HCT116 (cell line): Measurements from ENCODE around the gene ELAVL2. TPM values are rescaled to one million over a fixed set of nuclear protein-coding genes. Genes with fewer than 3 reads are reported as not detected.
"Not testable (repeated sequence)": the region's sequence is repeated elsewhere in the genome, so short reads cannot be mapped to it uniquely, and the experiment has no call there.

Experiments
- ATAC-seq: fragments of 200-7000 bp; cut with Tn5 transposase; 2 replicates; pipeline ENCODE4 v1.9.1; 2020; ENCODE audit warnings: mild to moderate bottlenecking, moderate library complexity
- BruUV-seq: library from RNA; stranded (reverse); fragments of 400-500 nt; replicated peaks from 2 replicates; lab custom pipeline; 2021; lab: Mats Ljungman, UMichigan
- CTCF ChIA-PET: fragments of 300-600 bp; sonication (Branson Sonifier 250); formaldehyde crosslinking; loops from one replicate; lab custom pipeline; 2021; ENCODE audit warnings: antibody characterized with exemption; lab: Charles Lee
- POLR2A ChIA-PET: fragments of 300-600, 350-600 bp; sonication (Branson Sonifier 250); formaldehyde crosslinking; loops from one replicate; lab custom pipeline; 2021; ENCODE audit warnings: antibody characterized with exemption; lab: Charles Lee
- RAD21 ChIA-PET, 2 experiments: fragments of 300-600 bp; sonication (Branson Sonifier 250); formaldehyde crosslinking; loops; one replicate each; lab custom pipeline; 2023; ENCODE audit warnings: low total read pairs in 2 of 2; ENCODE audit not compliant: uncharacterized antibody in 2 of 2, unreplicated experiment in 2 of 2, low non-redundant PET in 1 of 2; lab: Charles Lee
- DNase-seq: peaks from one replicate; pipeline ENCODE4 v3.0.0-alpha.2; 2010; ENCODE audit warnings: low read depth, low spot score
- H2AFZ ChIP-seq: fragments of 200-600 bp; shearing (Covaris generic), sonication (generic); 2 replicates; pipeline ENCODE4 v1.6.1; 2017; ENCODE audit warnings: low read depth, mixed run types, mixed read lengths, antibody characterized with exemption, low read length; ENCODE audit not compliant: poor library complexity, severe bottlenecking
- H3K27ac ChIP-seq: 2 replicates; pipeline ENCODE4 v1.5.1; 2012; ENCODE audit warnings: low read depth, low read length
- H3K27me3 ChIP-seq: fragments of 200-600 bp; sonication (generic); 2 replicates; pipeline ENCODE4 v1.6.1; 2016; ENCODE audit warnings: mixed run types, low read length, mixed read lengths; ENCODE audit not compliant: insufficient read depth
- H3K36me3 ChIP-seq, 2 experiments: fragments of 200-500 bp in 1 of 2; fragments of 200-600 bp in 1 of 2; sonication (Bioruptor generic) in 1 of 2; sonication (generic) in 1 of 2; 2 replicates each; pipeline versions ENCODE4 v1.5.1 to v1.6.1; 2014 to 2016; ENCODE audit warnings: low read length in 2 of 2, inconsistent platforms in 1 of 2, mixed read lengths in 1 of 2, mixed run types in 1 of 2; ENCODE audit not compliant: insufficient read depth in 2 of 2, control insufficient read depth in 1 of 2
- H3K4me1 ChIP-seq, 2 experiments: fragments of 200-600 bp in 1 of 2; sonication (generic) in 1 of 2; 2 replicates each; pipeline versions ENCODE4 v1.5.1 to v1.6.1; 2012 to 2017; ENCODE audit warnings: low read length in 2 of 2, inconsistent platforms in 1 of 2, mild to moderate bottlenecking in 1 of 2, mixed read lengths in 1 of 2, mixed run types in 1 of 2, moderate library complexity in 1 of 2; ENCODE audit not compliant: insufficient read depth in 2 of 2, control insufficient read depth in 1 of 2
- H3K4me2 ChIP-seq: fragments of 200-600 bp; sonication (generic); 2 replicates; pipeline ENCODE4 v1.6.1; 2017; ENCODE audit warnings: mixed run types, low read length, mixed read lengths
- H3K4me3 ChIP-seq, 2 experiments: fragments of 200-600 bp in 1 of 2; sonication (generic) in 1 of 2; replicated peaks in 1 of 2; 2 replicates each; pipeline ENCODE4 v1.5.1; 2011 to 2016; ENCODE audit warnings: low read length in 2 of 2, control low read depth in 1 of 2, low read depth in 1 of 2, mild to moderate bottlenecking in 1 of 2, mixed read lengths in 1 of 2, mixed run types in 1 of 2
- H3K79me2 ChIP-seq: fragments of 200-600 bp; sonication (generic); 2 replicates; pipeline ENCODE4 v1.6.1; 2017; ENCODE audit warnings: mild to moderate bottlenecking, mixed run types, low read length, moderate library complexity, mixed read lengths; ENCODE audit not compliant: insufficient read depth
- H3K9ac ChIP-seq: fragments of 200-600 bp; sonication (generic); 2 replicates; pipeline ENCODE4 v1.6.1; 2016; ENCODE audit warnings: low read length, mixed read lengths
- H3K9me2 ChIP-seq: fragments of 200-600 bp; sonication (generic), shearing (Covaris generic); 2 replicates; pipeline ENCODE4 v1.6.1; 2017; ENCODE audit warnings: mixed run types, mild to moderate bottlenecking, moderate library complexity; ENCODE audit not compliant: insufficient read depth
- H3K9me3 ChIP-seq, 2 experiments: fragments of 200-500 bp in 1 of 2; fragments of 200-600 bp in 1 of 2; sonication (Bioruptor generic) in 1 of 2; sonication (generic) in 1 of 2; 2 replicates each; pipeline ENCODE4 v1.6.1; 2014 to 2017; ENCODE audit warnings: low read length in 2 of 2, mixed read lengths in 2 of 2, inconsistent platforms in 1 of 2, low read depth in 1 of 2, mild to moderate bottlenecking in 1 of 2, mixed run types in 1 of 2, moderate library complexity in 1 of 2; ENCODE audit not compliant: control insufficient read depth in 1 of 2, insufficient read depth in 1 of 2
- H4K20me1 ChIP-seq: fragments of 200-600 bp; sonication (generic), shearing (Covaris generic); 2 replicates; pipeline ENCODE4 v1.6.1; 2017; ENCODE audit warnings: mixed run types, mild to moderate bottlenecking, moderate library complexity; ENCODE audit not compliant: insufficient read depth
- CBX3 ChIP-seq: IDR thresholded peaks from 2 replicates; pipeline ENCODE4 v1.6.1; 2012; ENCODE audit warnings: low read depth
- EZH2 ChIP-seq: fragments of 200-600 bp; sonication (generic); IDR thresholded peaks from 2 replicates; pipeline ENCODE4 v1.6.1; 2017; ENCODE audit warnings: antibody characterized with exemption, mixed run types
- SP1 ChIP-seq: IDR thresholded peaks from 2 replicates; pipeline ENCODE4 v1.6.1; 2012; ENCODE audit warnings: low read depth
- YY1 ChIP-seq: IDR thresholded peaks from 2 replicates; pipeline ENCODE4 v1.6.1; 2011; ENCODE audit warnings: low read length, low read depth, moderate library complexity, mild to moderate bottlenecking; ENCODE audit not compliant: insufficient replicate concordance; ENCODE audit errors: extremely low read depth
- ZFX ChIP-seq: fragments of 450-650 bp; IDR thresholded peaks from 2 replicates; pipeline ENCODE4 v1.6.1; 2017
- intact Hi-C: fragments of 100-400 bp; cut with micrococcal nuclease; formaldehyde crosslinking; loops from 2 replicates; pipeline ENCODE4 v1.10.0; 2022
- total RNA-seq: library from RNA; stranded (reverse); gene quantifications from one replicate; pipeline ENCODE4 v1.2.1, GENCODE V29; 2021; ENCODE audit not compliant: unreplicated experiment
- TF ChIP-seq, protein P1 (sequence below): IDR thresholded peaks from 2 replicates; pipeline ENCODE4 v1.6.1; 2012; ENCODE audit warnings: low read depth

Gene ELAVL2
- total RNA-seq, 1 experiment from 2014 or later = not detected

- no peak for TF ChIP-seq ZFX
- TF ChIP-seq, all 23 proteins: peak for 0
These were observed 100.6 kb downstream of the ELAVL2 start (continued) for GRCh38 chr9:23725279-23725946.

DNA sequence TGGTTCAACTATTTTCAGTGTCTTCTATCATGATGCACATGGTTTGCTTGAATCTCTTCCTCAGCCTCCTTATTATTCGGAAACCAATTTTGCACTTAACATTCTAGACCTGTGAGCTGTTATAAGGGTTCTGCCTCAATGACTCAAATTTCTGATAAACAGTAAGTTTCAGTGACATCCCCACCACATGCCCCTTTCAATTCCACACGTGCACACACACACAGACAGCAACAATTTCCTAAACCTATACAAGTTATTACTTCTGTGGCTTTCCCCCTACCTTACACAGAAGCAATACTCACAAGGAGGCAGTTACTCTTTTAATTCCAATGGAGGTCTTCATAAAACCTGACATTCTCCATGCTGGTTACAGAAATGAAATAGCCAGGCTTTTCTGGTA is 102.4 kb downstream of the ELAVL2 start:
- TF ChIP-seq CBX3 = no peak
- TF ChIP-seq, protein P1, sequence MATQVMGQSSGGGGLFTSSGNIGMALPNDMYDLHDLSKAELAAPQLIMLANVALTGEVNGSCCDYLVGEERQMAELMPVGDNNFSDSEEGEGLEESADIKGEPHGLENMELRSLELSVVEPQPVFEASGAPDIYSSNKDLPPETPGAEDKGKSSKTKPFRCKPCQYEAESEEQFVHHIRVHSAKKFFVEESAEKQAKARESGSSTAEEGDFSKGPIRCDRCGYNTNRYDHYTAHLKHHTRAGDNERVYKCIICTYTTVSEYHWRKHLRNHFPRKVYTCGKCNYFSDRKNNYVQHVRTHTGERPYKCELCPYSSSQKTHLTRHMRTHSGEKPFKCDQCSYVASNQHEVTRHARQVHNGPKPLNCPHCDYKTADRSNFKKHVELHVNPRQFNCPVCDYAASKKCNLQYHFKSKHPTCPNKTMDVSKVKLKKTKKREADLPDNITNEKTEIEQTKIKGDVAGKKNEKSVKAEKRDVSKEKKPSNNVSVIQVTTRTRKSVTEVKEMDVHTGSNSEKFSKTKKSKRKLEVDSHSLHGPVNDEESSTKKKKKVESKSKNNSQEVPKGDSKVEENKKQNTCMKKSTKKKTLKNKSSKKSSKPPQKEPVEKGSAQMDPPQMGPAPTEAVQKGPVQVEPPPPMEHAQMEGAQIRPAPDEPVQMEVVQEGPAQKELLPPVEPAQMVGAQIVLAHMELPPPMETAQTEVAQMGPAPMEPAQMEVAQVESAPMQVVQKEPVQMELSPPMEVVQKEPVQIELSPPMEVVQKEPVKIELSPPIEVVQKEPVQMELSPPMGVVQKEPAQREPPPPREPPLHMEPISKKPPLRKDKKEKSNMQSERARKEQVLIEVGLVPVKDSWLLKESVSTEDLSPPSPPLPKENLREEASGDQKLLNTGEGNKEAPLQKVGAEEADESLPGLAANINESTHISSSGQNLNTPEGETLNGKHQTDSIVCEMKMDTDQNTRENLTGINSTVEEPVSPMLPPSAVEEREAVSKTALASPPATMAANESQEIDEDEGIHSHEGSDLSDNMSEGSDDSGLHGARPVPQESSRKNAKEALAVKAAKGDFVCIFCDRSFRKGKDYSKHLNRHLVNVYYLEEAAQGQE = no peak
- no peak for TF ChIP-seq YY1
- TF ChIP-seq EZH2 = no peak
- no peak for TF ChIP-seq SP1
- no peak for DNase-seq
- H3K79me2 ChIP-seq = no peaks in the 10 kb centered on the region
- CTCF ChIA-PET = no interaction called here
- RAD21 ChIA-PET = no interaction called here
- no peaks in the 10 kb centered on the region for H3K4me1 ChIP-seq
- intact Hi-C loops = no loop called here
- no TSS peak for BruUV-seq
- no peaks in the 10 kb centered on the region for H4K20me1 ChIP-seq
- no peak overlapping the region for H3K27ac ChIP-seq
- no peak overlapping the region for H3K4me2 ChIP-seq
- no peak overlapping the region for H3K9ac ChIP-seq
- no peak for ATAC-seq
- no peak overlapping the region for H2AFZ ChIP-seq
- H3K36me3 ChIP-seq = no peaks in the 10 kb centered on the region
- POLR2A ChIA-PET = no interaction called here
- H3K9me3 ChIP-seq = peaks cover 9 to 49% of the 10 kb centered on the region in 2 experiments; a peak in 2 of 4 replicates
- H3K27me3 ChIP-seq = no peaks in the 10 kb centered on the region
- H3K9me2 ChIP-seq = no peaks in the 10 kb centered on the region
- no peak overlapping the region for H3K4me3 ChIP-seq

GRCh38 chr9:23723048-23723447 is 103.0 kb downstream of the ELAVL2 start:
- H3K4me1 ChIP-seq, H3K4me2 ChIP-seq, H3K36me3 ChIP-seq, intact Hi-C loops, H3K9me2 ChIP-seq, DNase-seq, H2AFZ ChIP-seq, H3K27ac ChIP-seq, H3K4me3 ChIP-seq, ATAC-seq, POLR2A ChIA-PET, CTCF ChIA-PET, H4K20me1 ChIP-seq, BruUV-seq, H3K27me3 ChIP-seq, H3K9ac ChIP-seq, RAD21 ChIA-PET, H3K79me2 ChIP-seq: not testable (repeated sequence)
- peaks cover 6 to 45% of the 10 kb centered on the region in 2 experiments; a peak in 2 of 4 replicates for H3K9me3 ChIP-seq
